NCI-H1436 treated with DMSO at 0.1 percent for 48 hours (cell line): ENCODE results near the gene TLX2.
"Not testable (repeated sequence)": the region's sequence is repeated elsewhere in the genome, so short reads cannot be mapped to it uniquely, and the experiment has no call there.

ENCODE experiments used
- DNase-seq: peaks from one replicate; lab custom pipeline; 2025; lab: John Stamatoyannopoulos, UW

Gene TLX2

GRCh38 chr2:74514368-74515270 is at the start of gene TLX2:
Gene TLX2 (plus strand): TSS chr2:74514450. CDS start chr2:74514807, 357 bp downstream.
- DNase-seq, result no peak

DNA sequence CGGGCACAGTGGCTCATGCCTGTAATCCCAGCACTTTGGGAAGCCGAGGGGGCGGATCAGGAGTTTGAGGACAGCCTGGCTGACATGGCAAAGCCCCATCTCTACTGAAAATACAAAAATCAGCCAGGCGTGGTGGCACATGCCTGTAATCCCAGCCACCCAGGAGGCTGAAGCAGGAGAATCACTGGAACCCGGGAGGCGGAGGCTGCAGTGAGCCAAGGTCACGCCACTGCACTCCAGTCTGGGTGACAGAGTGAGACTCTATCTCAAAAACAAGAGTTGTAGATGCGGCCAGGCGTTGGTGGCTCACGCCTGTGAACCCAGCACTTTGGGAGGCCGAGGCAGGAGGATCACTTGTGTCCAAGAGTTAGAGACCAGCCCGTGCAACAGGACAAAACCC is 43.5 kb upstream of the TLX2 start:
- DNase-seq, result not testable (repeated sequence)

DNA sequence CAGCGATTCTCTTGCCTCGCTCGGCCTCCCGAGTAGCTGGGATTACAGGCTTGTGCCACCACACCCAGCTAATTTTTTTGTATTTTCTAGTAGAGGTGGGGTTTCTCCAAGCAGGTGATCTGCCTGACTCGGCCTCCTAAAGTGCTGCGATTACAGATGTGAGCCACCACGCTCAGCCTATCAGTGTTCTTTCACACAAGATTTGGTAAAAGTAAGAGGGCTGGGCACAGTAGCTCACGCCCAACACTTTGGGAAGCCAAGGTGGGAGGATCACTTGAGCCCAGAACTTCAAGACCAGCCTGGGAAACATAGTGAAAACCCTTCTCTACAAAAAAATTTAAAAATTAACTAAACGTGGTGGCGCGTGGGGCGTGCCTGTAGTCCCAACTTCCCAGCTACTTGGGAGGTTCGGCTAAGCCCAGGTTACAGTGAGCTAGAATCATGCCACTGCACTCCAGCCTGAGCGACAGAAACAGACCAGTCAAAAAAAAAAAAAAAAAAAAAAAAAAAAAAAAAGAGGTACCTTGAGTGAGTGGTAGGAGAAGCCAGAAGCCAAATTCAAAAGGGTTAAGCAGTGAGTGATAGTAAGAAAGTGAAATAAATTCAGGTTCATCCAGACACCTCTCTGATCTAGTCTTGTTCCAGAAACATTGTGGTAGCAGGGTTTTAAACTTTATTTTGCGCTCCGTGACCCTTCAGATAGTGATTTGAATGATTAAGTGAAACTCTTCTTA is 42.8 kb upstream of the TLX2 start:
- DNase-seq, result no peak

GRCh38 chr2:74472086-74472944 is 41.9 kb upstream of the TLX2 start, which contains the start of gene MRPL53:
Gene MRPL53 (minus strand): TSS chr2:74472680. CDS start chr2:74472660, 20 bp downstream.
- peak; percentile 24 for DNase-seq

GRCh38 chr2:74472945-74473258 is 41.3 kb upstream of the TLX2 start:
- DNase-seq, result no peak

- DNase-seq, result no peak
Observed at GRCh38 chr2:74474481-74474880, 39.8 kb upstream of the TLX2 start.

GRCh38 chr2:74474899-74475298 is 39.4 kb upstream of the TLX2 start:
- no peak for DNase-seq

GRCh38 chr2:74481431-74481830 is 32.8 kb upstream of the TLX2 start:
- no peak for DNase-seq

DNA sequence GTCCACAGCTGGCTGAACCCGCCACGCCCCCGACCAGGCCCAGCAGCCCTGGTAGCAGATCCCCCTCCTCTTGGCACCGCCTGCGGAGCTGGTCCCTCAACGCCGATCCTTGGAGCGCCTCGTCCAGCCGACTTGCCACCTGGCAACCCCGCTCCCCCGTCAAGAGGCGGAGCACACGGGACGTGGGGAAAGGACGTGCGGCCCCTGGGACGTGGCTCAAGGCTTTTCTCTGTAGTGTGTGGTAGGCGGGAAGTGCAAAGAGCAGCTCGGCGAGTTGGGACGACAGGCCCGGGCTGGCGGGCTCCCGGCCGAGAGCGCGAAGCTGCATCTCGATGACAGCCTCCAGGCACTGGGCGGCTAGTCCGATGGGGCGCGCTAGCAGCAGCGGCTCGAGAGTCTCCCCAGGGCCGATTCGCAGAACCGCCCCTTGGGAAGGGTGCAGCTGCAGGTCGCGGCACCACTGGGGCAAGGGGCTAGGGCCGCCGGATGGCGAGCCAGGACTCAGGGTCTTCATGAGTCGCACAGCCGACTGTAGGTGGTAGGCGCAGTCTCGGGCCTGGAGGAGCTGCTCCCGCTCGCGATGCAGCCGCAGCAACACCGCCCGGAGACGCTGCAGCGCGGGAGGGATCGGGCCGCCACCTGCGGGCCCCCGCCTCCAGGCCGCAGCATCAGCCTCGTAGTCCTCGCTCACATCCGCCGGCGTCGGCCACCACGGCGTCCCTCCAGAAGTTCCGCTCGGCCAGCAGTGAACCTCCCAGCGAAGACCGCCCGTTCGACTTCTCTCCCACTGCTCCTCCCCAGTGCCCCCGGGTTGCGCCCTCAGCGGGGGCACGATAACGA is 32.1 kb upstream of the TLX2 start:
- no peak for DNase-seq

DNA sequence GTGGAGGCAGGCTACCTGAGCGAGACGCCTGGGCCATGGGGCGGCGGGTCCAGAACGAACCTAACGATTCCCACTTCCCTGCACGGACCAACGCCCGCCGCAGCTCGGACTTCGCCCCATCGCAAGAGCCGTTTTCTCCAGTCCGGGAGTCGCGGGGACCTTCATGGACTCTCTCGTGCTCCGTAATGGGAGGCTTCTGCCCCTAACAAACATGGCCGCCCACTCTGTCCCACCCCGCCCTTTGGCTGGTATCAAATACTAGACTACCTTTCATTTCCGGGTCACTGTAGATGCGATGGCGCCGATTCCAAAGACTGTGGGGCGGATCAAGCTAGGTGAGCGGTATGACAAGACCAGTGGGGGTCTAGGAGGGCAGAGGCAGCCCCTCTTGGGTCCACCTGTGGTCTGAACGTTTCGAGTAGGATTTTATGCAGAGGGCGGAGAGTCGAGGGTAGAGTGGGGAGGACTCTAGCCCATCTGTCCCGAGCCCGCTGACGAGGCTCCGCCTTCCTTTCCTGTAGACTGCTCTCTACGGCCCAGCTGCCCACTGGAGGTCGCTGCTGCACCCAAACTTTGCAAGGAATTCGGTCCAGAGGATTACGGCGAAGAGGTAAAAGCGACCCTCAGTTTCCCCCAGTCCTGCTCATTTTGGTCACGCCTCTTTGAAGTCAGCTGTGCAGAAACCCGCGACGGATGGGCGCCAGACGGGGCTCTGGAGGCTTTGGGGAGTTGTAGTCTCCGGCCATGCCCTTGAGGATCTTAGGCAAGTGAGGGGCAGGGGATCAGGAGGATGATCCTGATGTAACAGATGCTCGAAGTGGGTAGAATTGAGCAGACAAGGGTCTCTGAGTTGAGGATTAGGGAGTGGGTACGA is 31.2 kb upstream of the TLX2 start, which contains the start of the genes CCDC142 and TTC31:
Gene CCDC142 (minus strand): TSS at position 198 of the 874 bp plus-strand sequence. CDS start 161 bp downstream, at position 37.
Gene TTC31 (plus strand): TSS at position 281 of the 874 bp plus-strand sequence. CDS start 15 bp downstream, at position 296.
- peak; percentile 89 for DNase-seq

DNA sequence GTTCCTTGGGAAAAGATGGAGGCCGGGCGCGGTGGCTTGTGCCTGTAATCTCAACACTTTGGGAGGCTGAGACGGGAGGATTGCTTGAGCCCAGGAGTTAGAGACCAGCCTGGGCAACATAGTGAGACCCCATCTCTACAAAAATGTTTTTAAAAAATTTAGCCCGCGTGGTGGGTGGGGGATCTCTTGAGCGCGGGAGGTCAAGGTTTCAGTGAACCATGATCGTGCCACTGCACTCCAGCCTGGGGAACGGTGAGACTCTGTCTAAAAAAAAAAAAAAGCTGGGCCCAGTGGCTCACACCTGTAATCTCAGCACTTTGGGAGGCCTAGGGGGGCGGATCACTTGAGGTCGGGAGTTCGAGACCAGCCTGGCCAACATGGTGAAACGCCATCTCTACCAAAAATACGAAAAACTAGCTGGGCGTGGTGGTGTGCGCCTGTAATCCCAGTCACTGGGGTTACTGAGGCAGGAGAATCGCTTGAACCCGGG is 30.5 kb upstream of the TLX2 start:
- DNase-seq, result not testable (repeated sequence)

DNA sequence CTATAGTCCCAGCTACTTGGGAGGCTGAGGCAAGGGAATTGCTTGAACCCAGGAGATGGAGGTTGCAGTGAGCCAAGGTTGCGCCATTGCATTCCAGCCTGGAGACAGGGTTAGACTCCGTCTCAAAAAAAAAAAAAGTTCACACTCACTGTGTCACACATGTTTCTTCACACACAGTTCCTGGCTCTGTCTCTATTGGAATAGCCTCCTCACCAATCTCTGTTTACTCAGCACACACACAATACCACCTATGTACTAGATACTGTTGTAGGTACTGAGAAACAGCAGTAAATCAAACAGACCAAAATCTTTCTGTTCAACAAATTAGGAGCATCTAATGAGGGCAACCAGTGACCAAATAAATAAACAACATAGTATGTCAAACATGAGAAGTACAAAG is 28.1 kb upstream of the TLX2 start:
- no peak for DNase-seq

GRCh38 chr2:74488643-74489481 is 25.4 kb upstream of the TLX2 start:
- DNase-seq, result no peak

- DNase-seq, result no peak
Observed at GRCh38 chr2:74489906-74490305, 24.3 kb upstream of the TLX2 start.

- no peak for DNase-seq
Observed at GRCh38 chr2:74491648-74492544, 22.4 kb upstream of the TLX2 start.

DNA sequence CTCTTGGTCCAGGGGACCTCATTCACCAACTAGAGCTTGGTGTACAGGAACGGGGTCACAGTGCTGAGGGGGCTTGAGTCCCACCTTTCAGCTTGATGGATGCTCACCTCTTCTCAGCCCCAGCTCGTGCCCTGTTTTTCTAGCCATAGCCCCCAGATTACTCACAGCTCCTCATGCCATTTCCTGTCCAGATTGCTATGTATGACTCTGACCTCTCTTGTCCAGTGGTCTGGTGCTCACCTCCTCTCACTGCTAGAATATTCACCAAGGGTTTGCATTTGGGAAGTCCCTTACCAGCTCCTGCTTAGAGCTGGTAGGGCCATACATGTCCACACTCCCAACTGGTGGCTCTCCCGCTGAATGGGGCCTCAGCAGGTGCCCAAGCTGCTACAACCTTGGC is 20.7 kb upstream of the TLX2 start:
- DNase-seq, result no peak

DNA sequence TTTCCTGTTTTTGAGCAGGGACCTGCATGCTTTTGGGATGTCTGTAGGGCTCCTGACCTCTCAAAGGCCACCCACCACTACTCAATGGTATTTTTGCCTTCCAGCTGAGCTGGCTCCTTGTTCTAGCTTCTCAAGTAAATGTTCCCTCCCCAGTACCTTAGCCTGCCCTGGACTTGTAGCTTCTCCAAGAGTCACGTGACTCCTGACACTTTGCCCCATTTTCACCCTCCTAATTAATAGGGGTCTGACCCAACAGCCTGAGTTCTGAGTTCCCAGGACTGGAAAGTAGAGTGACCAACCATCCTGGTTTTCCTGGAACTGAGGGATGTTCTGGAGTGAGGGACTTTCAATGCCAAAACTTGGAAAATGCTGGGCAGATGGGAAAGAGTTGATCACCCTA is 18.8 kb upstream of the TLX2 start:
- no peak for DNase-seq
